ENCODE results near the gene SOX6.

GRCh38 chr11:16151138-16151537 lies 205.2 kb downstream of the SOX6 start:
- no peak for TF ChIP-seq CTCF (IDR thresholded peaks at IDR 0.05; ENCODE audit: low read depth, low read length)
- no peak for TF ChIP-seq EZH2phosphoT487 (IDR thresholded peaks at IDR 0.05; ENCODE audit: low read depth)
